Stimulated activated naive CD4-positive, alpha-beta T cell treated with Interleukin-2 at 50 U/mL for 16 hours (primary cell): ENCODE results near the gene NTF4.

Experiments
- DNase-seq: peaks from one replicate; lab custom pipeline; 2025; lab: John Stamatoyannopoulos, UW

Gene NTF4

DNA sequence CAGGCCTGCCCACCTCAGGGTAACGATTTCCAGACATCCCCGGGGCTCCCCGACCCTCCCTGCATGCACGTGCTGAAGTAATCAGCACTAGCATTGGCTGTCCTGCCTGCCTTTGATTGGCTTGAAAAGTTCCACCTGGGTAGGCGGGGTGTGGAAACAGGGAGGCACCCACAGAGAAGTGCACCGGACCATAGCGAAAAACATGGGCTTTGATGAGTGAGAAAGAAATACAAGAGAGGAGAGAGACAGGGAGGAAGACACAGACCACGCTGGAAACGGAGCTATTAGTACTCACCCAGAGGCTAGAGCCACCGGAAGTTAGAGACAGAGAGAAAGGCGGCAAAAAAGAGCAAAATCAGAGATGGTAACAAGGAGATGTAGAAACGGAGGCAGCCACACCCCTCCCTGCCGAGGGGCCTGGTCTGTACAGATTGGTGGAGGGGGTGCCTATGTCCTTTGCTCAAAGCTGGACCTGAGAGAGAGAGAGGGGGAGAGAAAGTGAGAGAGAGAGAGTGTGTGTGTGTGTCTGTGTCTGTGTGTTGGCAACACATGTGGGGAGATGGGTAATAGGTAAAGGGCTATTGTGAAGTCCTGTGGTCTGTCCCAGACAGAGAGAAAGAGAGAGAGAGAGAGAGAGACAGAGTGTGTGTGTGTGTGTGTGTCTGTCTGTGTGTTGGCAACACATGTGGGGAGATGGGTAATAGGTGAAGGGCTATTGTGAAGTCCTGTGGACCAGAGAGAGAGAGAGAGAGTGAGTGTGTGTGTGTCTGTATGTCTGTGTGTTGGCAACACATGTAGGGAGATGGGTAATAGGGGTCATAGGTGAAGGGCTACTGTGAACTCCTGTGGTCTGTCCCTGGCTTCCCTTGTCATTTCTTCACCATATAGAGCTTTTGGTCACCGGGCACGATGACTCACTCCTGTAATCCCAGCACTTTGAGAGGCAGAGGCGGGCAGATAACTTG, 43.4 kb downstream of the NTF4 start:
- no peak for DNase-seq

- no peak for DNase-seq
Measured at GRCh38 chr19:49020342-49020741, 44.3 kb downstream of the NTF4 start.

- peak; percentile 54 for DNase-seq
Measured at GRCh38 chr19:49019242-49019932, 45.2 kb downstream of the NTF4 start.

- peak; percentile 7 for DNase-seq
Measured at GRCh38 chr19:49018388-49019241, 46.0 kb downstream of the NTF4 start.

GRCh38 chr19:49017666-49018351, 46.8 kb downstream of the NTF4 start:
- DNase-seq = peak; percentile 43

- DNase-seq = no peak
Measured at GRCh38 chr19:49017041-49017665, 47.5 kb downstream of the NTF4 start, which contains the start of gene LHB. TSS of gene LHB (minus strand) at chr19:49017091. CDS start at chr19:49017081, 10 bp downstream.

DNA sequence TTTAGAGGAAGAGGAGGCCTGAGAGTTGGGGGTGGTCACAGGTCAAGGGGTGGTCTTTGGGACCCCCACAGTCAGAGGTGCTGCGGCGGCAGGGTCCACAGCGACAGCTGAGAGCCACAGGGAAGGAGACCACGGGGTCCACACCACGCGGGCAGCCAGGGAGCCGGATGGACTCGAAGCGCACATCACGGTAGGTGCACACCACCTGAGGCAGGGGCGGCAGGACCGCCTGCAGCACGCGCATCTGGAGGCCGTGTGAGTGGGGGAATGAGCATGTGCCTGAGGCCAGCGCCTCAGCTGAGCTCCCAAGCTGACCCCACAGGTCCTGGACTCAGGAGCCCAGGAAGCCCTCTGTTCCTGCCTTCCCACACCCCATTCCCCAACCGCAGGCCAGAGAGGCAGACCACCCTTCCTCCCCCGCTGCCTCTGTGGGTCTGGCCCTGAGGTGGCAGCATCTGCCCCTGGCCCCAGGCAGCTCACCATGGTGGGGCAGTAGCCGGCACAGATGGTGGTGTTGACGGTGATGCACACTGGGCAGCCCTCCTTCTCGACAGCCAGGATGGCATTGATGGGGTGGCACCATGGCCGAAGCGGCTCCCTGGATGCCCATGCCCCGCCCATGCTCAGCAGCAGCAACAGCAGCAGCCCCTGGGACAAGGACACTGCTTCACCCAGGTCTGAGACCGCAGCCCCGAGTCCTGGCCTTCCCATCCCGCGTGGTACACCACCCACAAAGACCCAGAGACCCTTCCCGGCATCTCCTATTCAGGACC, 48.4 kb downstream of the NTF4 start:
- no peak for DNase-seq

GRCh38 chr19:49014870-49015255, 49.8 kb downstream of the NTF4 start:
- no peak for DNase-seq

DNA sequence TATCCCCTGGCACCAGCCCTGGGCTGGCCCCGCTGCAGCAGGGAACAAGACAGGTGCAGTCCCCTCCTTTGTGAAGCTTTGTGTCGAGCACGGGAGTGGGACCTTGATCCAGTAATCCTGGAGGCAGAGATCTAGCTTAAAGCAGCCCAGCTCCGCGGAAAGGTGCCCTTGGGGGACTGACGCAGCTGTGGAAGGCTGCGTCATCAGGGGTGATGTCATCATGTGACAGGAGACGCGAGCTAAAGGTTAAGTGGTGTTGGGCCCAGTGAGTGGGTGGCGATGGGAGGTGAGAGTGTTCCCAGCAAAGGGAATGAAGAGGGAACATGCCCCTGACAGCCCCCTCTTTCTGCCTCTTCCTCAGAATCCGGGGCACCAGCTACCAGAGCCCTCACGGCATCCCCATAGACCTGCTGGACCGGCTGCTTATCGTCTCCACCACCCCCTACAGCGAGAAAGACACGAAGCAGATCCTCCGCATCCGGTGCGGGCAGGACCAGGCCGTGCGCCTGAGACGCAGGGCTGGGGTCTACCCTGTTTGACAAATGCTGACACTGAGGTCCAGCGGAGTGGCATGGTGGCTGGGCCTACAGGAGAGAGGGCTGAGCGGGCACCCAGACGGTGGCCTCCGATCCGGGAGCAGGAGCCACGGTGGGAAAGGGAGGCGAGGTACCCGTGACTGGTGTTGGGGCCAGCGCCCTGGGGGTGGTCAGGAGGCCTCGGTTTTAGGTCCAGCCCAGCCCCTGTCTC, 50.3 kb downstream of the NTF4 start:
- no peak for DNase-seq

DNA sequence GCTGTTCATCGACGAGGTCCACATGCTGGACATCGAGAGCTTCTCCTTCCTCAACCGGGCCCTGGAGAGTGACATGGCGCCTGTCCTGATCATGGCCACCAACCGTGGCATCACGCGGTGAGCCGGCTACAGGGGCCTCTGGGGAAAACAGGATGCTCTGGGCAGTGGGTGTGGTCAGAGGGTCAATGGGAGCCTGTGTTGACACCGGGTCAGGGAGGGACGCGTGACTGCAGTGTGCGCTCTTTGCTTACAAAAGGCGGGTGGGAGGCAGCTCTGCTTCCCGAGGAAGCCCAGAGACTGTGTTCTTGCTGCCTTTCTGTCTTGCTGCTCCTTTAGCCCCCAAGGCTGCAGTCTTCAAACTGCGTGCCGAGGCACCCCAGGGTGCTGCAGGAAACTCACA, 53.4 kb downstream of the NTF4 start:
- no peak for DNase-seq
